Measurements from ENCODE around the gene RUNDC3A.
A peak's percentile ranks its signal among the peaks of the same experiment; 100 is the strongest.

RUNDC3A gene

GRCh38 chr17:44304651-44305050 is 3.8 kb upstream of the RUNDC3A start:
- no peak for TF ChIP-seq CTCF (IDR thresholded peaks at IDR 0.05; ENCODE audit: insufficient read depth, low read depth, low read length, missing control alignments)
- no peak overlapping the region for H3K4me3 ChIP-seq (ENCODE audit: low read length)
- no peak for DNase-seq (ENCODE audit: low read depth)

- peak overlapping the region; percentile 49 for H3K4me3 ChIP-seq (ENCODE audit: low read length)
- TF ChIP-seq CTCF (IDR thresholded peaks at IDR 0.05; ENCODE audit: insufficient read depth, low read depth, low read length, missing control alignments) = no peak
- DNase-seq (ENCODE audit: low read depth) = peak; percentile 75
Observed at GRCh38 chr17:44307387-44308186, 814 bp upstream of the RUNDC3A start.

- no peak overlapping the region for H3K4me3 ChIP-seq (ENCODE audit: low read length)
- TF ChIP-seq CTCF (IDR thresholded peaks at IDR 0.05; ENCODE audit: insufficient read depth, low read depth, low read length, missing control alignments) = no peak
Observed at GRCh38 chr17:44308865-44309264, 464 bp downstream of the RUNDC3A start.

GRCh38 chr17:44309472-44309871 is 1.1 kb downstream of the RUNDC3A start:
- TF ChIP-seq CTCF (IDR thresholded peaks at IDR 0.05; ENCODE audit: insufficient read depth, low read depth, low read length, missing control alignments) = no peak
- peak; percentile 43 for DNase-seq (ENCODE audit: low read depth)
- H3K4me3 ChIP-seq (ENCODE audit: low read length) = no peak overlapping the region

More at GRCh38 chr17:44308865-44309264, 464 bp downstream of the RUNDC3A start:
- no peak for DNase-seq (ENCODE audit: low read depth)

- H3K4me3 ChIP-seq (ENCODE audit: low read length) = no peak overlapping the region
- DNase-seq (ENCODE audit: low read depth) = no peak
- TF ChIP-seq CTCF (IDR thresholded peaks at IDR 0.05; ENCODE audit: insufficient read depth, low read depth, low read length, missing control alignments) = no peak
Observed at GRCh38 chr17:44310188-44310587, 1.8 kb downstream of the RUNDC3A start.

GRCh38 chr17:44310609-44311376 is 2.4 kb downstream of the RUNDC3A start:
- H3K4me3 ChIP-seq (ENCODE audit: low read length) = no peak overlapping the region
- no peak for TF ChIP-seq CTCF (IDR thresholded peaks at IDR 0.05; ENCODE audit: insufficient read depth, low read depth, low read length, missing control alignments)
- no peak for DNase-seq (ENCODE audit: low read depth)
